ENCODE data around the gene SELENOO.
A peak's percentile ranks its signal among the peaks of the same experiment; 100 is the strongest.

Gene SELENOO

GRCh38 chr22:50211147-50211546, 10.3 kb downstream of the SELENOO start:
- ATAC-seq (no peak), DNase-seq (ENCODE audit: low spot score in 2 of 2) (no peak)
- Mint-ChIP-seq H3K4me1 (peaks cover 24% of the 10 kb centered on the region), H3K4me3 (no peak overlapping the region), H3K9me3 (no peaks in the 10 kb centered on the region), H3K27ac (no peak overlapping the region), H3K36me3 (peaks cover 81% of the 10 kb centered on the region)

DNA sequence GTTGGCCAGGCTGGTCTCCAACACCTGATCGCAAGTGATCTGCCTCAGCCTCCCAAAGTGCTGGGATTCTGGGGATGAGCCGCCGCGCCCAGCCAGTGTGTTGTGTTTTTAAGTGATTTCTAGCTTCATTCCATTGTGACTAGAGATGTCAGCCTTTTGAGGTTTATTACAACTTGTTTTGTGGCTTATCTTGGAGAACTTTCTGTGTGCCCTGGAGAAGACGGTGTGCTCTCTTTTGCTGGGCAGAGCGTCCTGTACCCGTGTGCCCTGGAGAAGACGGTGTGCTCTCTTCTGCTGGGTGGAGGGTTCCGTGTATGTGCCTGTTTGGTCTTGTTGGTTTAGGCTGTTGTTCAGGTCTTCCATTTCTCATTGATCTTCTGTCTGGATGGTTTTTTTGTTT, 12.5 kb downstream of the SELENOO start:
- Mint-ChIP-seq H3K4me1 (peaks cover 24% of the 10 kb centered on the region), H3K27ac (peak overlapping the region; percentile 66)

DNA sequence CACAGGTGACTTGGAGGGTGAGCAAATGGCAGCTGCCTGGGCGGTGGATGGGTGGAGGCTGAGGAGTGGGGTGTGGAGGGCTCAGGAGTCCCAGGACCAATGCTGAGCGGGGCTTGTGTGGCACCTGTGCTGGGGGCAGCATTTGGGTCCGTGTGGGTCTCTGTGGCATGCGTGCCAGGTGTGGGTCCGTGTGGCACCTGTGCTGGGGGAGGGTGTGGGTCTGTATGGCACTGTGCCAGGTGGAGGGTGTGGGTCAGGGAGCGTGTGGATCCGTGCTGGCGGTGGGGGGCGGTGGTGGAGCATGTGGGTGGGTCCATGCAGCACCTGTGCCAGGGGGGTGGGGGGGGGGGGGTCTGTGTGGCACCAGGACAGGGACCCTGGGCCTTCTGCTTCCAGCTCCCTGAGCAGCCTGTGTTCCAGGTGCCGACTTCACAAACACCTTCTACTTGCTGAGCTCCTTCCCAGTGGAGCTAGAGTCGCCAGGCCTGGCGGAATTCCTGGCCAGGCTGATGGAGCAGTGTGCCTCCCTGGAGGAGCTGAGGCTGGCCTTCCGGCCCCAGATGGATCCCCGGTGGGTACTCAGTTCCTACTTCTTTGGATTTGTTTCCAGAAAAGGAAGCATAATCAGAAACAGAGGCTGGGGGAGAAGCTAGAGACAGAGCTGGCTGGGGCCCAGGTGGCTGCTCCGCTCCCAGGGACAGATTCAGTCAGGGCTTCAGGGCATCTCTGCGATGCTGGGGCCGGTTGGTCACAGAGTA, 14.7 kb downstream of the SELENOO start:
- peaks cover 84% of the 10 kb centered on the region for H3K36me3 Mint-ChIP-seq
- no peak for DNase-seq (ENCODE audit: low spot score in 2 of 2)

More for the DNA sequence above, 12.5 kb downstream of the SELENOO start:
- peaks cover 87% of the 10 kb centered on the region for H3K36me3 Mint-ChIP-seq
- no peak for ATAC-seq
- no peak overlapping the region for H3K4me3 Mint-ChIP-seq
- no peaks in the 10 kb centered on the region for H3K9me3 Mint-ChIP-seq
- DNase-seq (ENCODE audit: low spot score in 2 of 2) = no peak

GRCh38 chr22:50216055-50216683, 15.4 kb downstream of the SELENOO start:
- DNase-seq (ENCODE audit: low spot score in 2 of 2) (no peak), ATAC-seq (no peak)
- Mint-ChIP-seq H3K4me3 (no peak overlapping the region), H3K9me3 (no peaks in the 10 kb centered on the region), H3K27ac (peak overlapping the region; percentile 56), H3K36me3 (peaks cover 84% of the 10 kb centered on the region), H3K4me1 (peaks cover 17% of the 10 kb centered on the region)

More for the DNA sequence above, 14.7 kb downstream of the SELENOO start:
- ATAC-seq = no peak
- H3K4me1 Mint-ChIP-seq = peaks cover 17% of the 10 kb centered on the region
- no peaks in the 10 kb centered on the region for H3K9me3 Mint-ChIP-seq
- H3K27ac Mint-ChIP-seq = peak overlapping the region; percentile 87
- H3K4me3 Mint-ChIP-seq = no peak overlapping the region

DNA sequence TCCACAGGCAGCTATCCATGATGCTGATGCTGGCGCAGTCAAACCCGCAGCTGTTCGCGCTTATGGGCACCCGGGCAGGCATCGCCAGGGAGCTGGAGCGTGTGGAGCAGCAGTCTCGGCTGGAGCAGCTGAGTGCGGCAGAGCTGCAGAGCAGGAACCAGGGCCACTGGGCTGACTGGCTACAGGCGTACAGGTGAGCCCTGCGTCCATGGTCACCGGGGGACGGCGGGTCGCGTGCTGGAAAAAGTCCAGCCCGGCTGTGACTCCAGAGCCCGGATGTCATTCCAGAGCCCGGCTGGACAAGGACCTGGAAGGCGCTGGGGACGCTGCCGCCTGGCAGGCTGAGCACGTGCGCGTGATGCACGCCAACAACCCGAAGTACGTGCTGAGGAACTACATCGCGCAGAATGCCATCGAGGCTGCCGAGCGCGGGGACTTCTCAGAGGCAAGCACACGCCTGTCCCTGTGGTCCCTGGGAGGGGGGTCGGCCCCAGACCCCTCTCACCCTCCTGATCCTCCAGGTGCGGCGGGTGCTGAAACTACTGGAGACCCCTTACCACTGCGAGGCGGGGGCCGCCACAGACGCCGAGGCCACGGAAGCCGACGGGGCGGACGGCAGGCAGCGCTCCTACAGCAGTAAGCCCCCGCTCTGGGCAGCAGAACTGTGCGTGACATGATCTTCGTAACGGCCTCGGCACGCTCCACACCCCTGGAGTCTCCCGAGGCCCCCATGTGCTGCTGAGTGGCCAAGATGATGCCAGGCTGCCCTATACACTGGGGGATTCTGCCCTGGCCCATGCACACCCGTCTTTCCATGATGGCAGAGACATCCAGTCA, 16.1 kb downstream of the SELENOO start:
- H3K27ac Mint-ChIP-seq = peak overlapping the region; percentile 58
- ATAC-seq = peak; percentile 9
- H3K9me3 Mint-ChIP-seq = no peaks in the 10 kb centered on the region
- DNase-seq (ENCODE audit: low spot score in 2 of 2) = no peak
- peaks cover 82% of the 10 kb centered on the region for H3K36me3 Mint-ChIP-seq
- H3K4me1 Mint-ChIP-seq = peaks cover 17% of the 10 kb centered on the region
- no peak overlapping the region for H3K4me3 Mint-ChIP-seq

DNA sequence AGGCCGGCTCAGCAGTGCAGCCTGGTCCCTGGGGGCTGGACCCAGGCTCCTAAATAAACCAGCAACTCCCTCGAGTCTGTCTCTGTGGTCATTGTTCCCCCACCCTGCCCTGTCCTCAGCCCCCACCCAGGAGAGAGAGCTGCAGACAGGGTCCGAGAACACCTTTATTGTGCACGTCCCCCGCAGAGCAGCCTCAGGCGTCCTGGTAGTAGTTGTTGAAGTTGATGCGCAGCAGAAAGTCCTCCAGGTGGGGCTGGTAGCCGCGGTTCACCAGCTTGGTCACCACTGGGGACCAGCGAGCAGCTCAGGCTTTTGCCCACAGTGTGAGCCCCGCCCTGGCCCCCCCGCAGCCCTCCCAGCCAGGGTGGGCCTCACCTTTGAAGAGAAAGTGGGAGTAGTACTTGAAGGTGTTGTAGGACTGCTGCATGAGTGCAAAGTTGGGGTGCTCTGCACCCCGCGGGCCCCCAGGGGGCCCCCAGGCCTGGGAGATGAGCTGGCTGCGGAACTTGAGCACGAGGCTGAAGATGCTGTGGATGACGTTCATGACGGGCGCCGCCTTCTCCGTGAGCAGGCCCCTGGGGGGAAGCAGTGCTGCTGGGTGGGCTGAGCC, 16.8 kb downstream of the SELENOO start:
- no peak for DNase-seq (ENCODE audit: low spot score in 2 of 2)
- H3K36me3 Mint-ChIP-seq = peaks cover 82% of the 10 kb centered on the region
- peak overlapping the region; percentile 58 for H3K27ac Mint-ChIP-seq

DNA sequence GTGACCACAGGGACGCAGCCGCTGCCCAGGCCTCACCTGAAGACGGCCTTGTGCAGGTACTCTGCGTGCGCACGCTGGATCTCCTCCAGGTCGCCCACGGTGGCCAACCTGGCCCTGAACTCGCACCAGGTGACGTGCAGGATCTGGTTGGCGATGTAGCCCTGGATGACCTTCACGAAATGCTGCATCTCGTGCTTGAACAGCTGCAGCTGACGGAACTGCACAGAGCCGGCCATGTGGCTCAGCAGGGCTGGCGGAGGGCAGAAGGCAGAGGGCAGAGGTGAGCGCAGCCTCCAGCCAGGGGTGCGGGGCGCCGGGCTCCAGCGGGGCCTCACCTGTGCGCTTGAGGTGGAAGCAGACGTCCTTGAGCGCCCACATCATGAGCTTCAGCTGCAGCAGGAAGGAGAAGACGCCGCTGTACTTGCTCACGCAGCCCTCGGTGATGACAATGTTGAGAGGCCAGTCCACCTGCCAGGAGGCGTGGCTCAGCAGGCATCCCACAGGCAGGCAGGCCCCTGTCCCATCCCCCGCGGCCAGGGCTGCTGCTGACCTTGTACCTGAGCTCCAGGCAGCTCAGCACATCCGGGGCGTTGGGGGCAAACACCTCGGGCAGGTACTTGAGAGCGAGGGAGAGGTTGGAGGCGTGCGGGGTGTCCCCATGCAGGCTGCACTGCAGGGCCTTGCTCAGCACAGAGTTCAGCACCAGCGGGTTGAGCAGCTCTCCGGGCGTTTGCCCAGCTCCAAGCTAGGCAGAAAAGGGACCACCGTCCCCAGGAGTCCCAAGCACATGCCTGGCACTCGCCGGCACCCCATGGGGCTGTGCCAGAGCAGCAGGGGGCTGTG, 17.6 kb downstream of the SELENOO start:
- H3K36me3 Mint-ChIP-seq = peaks cover 82% of the 10 kb centered on the region

More for the DNA sequence above, 16.8 kb downstream of the SELENOO start:
- no peak overlapping the region for H3K4me3 Mint-ChIP-seq
- ATAC-seq = no peak
- peaks cover 13% of the 10 kb centered on the region for H3K4me1 Mint-ChIP-seq
- H3K9me3 Mint-ChIP-seq = no peaks in the 10 kb centered on the region

GRCh38 chr22:50218996-50219727, 18.4 kb downstream of the SELENOO start:
- peaks cover 7% of the 10 kb centered on the region for H3K4me1 Mint-ChIP-seq
- no peak for DNase-seq (ENCODE audit: low spot score in 2 of 2)
- H3K4me3 Mint-ChIP-seq = no peak overlapping the region
- no peak overlapping the region for H3K27ac Mint-ChIP-seq
- ATAC-seq = no peak
- peaks cover 82% of the 10 kb centered on the region for H3K36me3 Mint-ChIP-seq
- no peaks in the 10 kb centered on the region for H3K9me3 Mint-ChIP-seq

More for the DNA sequence above, 17.6 kb downstream of the SELENOO start:
- H3K27ac Mint-ChIP-seq = no peak overlapping the region
- ATAC-seq (no peak), DNase-seq (ENCODE audit: low spot score in 2 of 2) (no peak)
- no peak overlapping the region for H3K4me3 Mint-ChIP-seq
- peaks cover 7% of the 10 kb centered on the region for H3K4me1 Mint-ChIP-seq
- no peaks in the 10 kb centered on the region for H3K9me3 Mint-ChIP-seq

GRCh38 chr22:50219800-50220602, 19.2 kb downstream of the SELENOO start:
- DNase-seq (ENCODE audit: low spot score in 2 of 2) (no peak), ATAC-seq (no peak)
- no peak overlapping the region for H3K27ac Mint-ChIP-seq
- no peaks in the 10 kb centered on the region for H3K9me3 Mint-ChIP-seq
- H3K4me1 Mint-ChIP-seq = peaks cover 3% of the 10 kb centered on the region
- no peak overlapping the region for H3K4me3 Mint-ChIP-seq
- peaks cover 80% of the 10 kb centered on the region for H3K36me3 Mint-ChIP-seq

DNA sequence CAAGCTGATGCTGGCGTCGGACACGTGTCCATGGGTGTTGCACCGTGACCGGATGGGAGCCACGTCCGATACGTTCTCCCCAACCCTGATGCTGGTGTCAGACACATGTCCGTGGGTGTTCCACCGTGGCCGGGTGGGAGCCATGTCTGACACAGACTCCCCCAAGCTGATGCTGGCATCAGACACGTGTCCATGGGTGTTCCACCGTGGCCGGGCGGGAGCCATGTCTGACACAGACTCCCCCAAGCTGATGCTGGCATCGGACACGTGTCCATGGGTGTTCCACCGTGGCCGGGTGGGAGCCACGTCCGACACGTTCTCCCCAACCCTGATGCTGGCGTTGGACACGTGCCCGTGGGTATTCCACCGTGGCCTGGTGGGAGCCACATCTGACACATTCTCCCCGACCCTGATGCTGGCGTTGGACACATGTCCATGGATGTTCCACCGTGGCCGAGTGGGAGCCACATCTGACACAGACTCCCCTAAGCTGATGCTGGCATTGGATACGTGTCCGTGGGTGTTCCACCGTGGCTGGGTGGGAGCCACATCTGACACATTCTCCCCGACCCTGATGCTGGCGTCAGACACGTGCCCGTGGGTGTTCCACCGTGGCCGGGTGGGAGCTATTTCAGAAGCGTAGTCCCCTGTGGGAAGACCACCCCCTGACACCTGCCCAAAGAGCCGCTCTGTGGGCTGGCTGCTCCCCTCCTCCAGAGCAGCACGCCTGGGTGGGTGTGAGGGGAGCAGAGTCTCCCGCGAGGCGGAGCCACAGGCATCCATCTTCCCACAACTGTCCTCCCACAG, 20.0 kb downstream of the SELENOO start:
- no peaks in the 10 kb centered on the region for H3K4me1 Mint-ChIP-seq
- H3K27ac Mint-ChIP-seq = no peak overlapping the region
- no peaks in the 10 kb centered on the region for H3K9me3 Mint-ChIP-seq
- no peak overlapping the region for H3K4me3 Mint-ChIP-seq
- ATAC-seq (no peak), DNase-seq (ENCODE audit: low spot score in 2 of 2) (no peak)
- H3K36me3 Mint-ChIP-seq = peaks cover 79% of the 10 kb centered on the region

GRCh38 chr22:50221410-50222300, 20.8 kb downstream of the SELENOO start:
- no peaks in the 10 kb centered on the region for H3K9me3 Mint-ChIP-seq
- no peak overlapping the region for H3K4me3 Mint-ChIP-seq
- H3K27ac Mint-ChIP-seq = no peak overlapping the region
- no peaks in the 10 kb centered on the region for H3K4me1 Mint-ChIP-seq
- H3K36me3 Mint-ChIP-seq = peaks cover 72% of the 10 kb centered on the region
- DNase-seq (ENCODE audit: low spot score in 2 of 2) (no peak), ATAC-seq (no peak)

DNA sequence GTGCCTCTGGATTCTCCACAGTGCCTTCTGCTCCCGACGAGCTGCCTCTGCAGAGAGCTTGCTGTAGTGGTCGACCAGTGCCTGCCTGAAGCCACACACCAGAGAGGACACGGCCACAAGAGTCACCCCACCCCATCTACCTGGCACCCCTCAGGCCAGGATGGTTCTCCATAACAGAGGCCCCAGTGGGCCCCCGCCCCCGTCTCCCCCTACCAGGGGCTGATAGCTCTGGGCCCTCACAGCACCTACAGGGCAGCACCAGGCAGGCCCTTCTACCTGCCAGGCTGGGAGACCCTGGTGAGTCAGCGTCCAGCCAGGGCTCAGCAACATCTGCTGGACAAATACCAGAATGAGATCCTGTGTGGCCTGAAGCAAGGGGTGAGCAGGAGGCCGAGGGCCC, 21.7 kb downstream of the SELENOO start:
- DNase-seq (ENCODE audit: low spot score in 2 of 2) = no peak
- Mint-ChIP-seq H3K4me3 (no peak overlapping the region), H3K27ac (no peak overlapping the region), H3K9me3 (no peaks in the 10 kb centered on the region), H3K4me1 (no peaks in the 10 kb centered on the region), H3K36me3 (peaks cover 67% of the 10 kb centered on the region)
- no peak for ATAC-seq

Data from stimulated activated effector memory CD8-positive, alpha-beta T cell treated with anti-CD3 and anti-CD28 coated beads, Interleukin-12 subunit alpha, Interleukin-12 subunit beta, amount 100 ng/mL, for 72 hours (primary cell).